Calu3 (cell line): ENCODE results near the gene SFTPA2. TPM values are rescaled to one million over a fixed set of nuclear protein-coding genes. Genes with fewer than 3 reads are reported as not detected.
"Not testable (repeated sequence)": the region's sequence is repeated elsewhere in the genome, so short reads cannot be mapped to it uniquely, and the experiment has no call there.

ENCODE experiments used
- BruUV-seq: library from RNA; stranded (reverse); fragments of 400-500 nt; replicated peaks from 2 replicates; lab custom pipeline; 2021; lab: Mats Ljungman, UMichigan
- CTCF ChIA-PET: fragments of 300-600 bp; sonication (Branson Sonifier 250); formaldehyde crosslinking; loops from one replicate; lab custom pipeline; 2022; ENCODE audit warnings: antibody characterized with exemption; lab: Charles Lee
- DNase-seq: peaks from one replicate; pipeline ENCODE4 v3.0.0; 2022
- H3K27ac Mint-ChIP-seq: one replicate; pipeline ENCODE4 v1.8.0; 2022; ENCODE audit warnings: mixed read lengths; ENCODE audit not compliant: unreplicated experiment
- H3K27me3 Mint-ChIP-seq: one replicate; pipeline ENCODE4 v1.8.0; 2022; ENCODE audit warnings: mixed read lengths; ENCODE audit not compliant: unreplicated experiment
- H3K36me3 Mint-ChIP-seq: one replicate; pipeline ENCODE4 v1.8.0; 2022; ENCODE audit warnings: mild to moderate bottlenecking, moderate library complexity, mixed read lengths; ENCODE audit not compliant: insufficient read depth, unreplicated experiment
- H3K4me1 Mint-ChIP-seq: one replicate; pipeline ENCODE4 v1.8.0; 2022; ENCODE audit warnings: mild to moderate bottlenecking, low read depth, mixed read lengths; ENCODE audit not compliant: unreplicated experiment
- H3K4me3 Mint-ChIP-seq: one replicate; pipeline ENCODE4 v1.8.0; 2022; ENCODE audit warnings: mild to moderate bottlenecking, low read depth, moderate library complexity, mixed read lengths; ENCODE audit not compliant: unreplicated experiment
- H3K9me3 Mint-ChIP-seq: one replicate; pipeline ENCODE4 v1.8.0; 2022; ENCODE audit warnings: low read depth, mixed read lengths; ENCODE audit not compliant: unreplicated experiment
- intact Hi-C: fragments of 100-400 bp; cut with micrococcal nuclease; formaldehyde crosslinking; loops from one replicate; pipeline ENCODE4 v1.10.0; 2022; ENCODE audit not compliant: unreplicated experiment
- total RNA-seq: library from RNA; stranded (reverse); gene quantifications from 2 replicates; pipeline ENCODE4 v1.2.3, GENCODE V29; 2022

The SFTPA2 gene
- total RNA-seq, 1 experiment from 2014 or later = 0.21 TPM

GRCh38 chr10:79521751-79522150, 38.5 kb downstream of the SFTPA2 start:
- intact Hi-C loops, H3K36me3 Mint-ChIP-seq, H3K27ac Mint-ChIP-seq, BruUV-seq, DNase-seq, CTCF ChIA-PET, H3K4me3 Mint-ChIP-seq, H3K9me3 Mint-ChIP-seq, H3K4me1 Mint-ChIP-seq: not testable (repeated sequence)
- H3K27me3 Mint-ChIP-seq = peaks cover 59% of the 10 kb centered on the region

- H3K36me3 Mint-ChIP-seq, H3K9me3 Mint-ChIP-seq, H3K4me1 Mint-ChIP-seq, CTCF ChIA-PET, intact Hi-C loops, H3K4me3 Mint-ChIP-seq, H3K27ac Mint-ChIP-seq, DNase-seq, BruUV-seq: not testable (repeated sequence)
- H3K27me3 Mint-ChIP-seq = peaks cover 55% of the 10 kb centered on the region
Observed at GRCh38 chr10:79517567-79517966, 42.6 kb downstream of the SFTPA2 start.

GRCh38 chr10:79516532-79517205, 43.5 kb downstream of the SFTPA2 start:
- intact Hi-C loops, H3K36me3 Mint-ChIP-seq, H3K4me1 Mint-ChIP-seq, H3K27ac Mint-ChIP-seq, CTCF ChIA-PET, H3K9me3 Mint-ChIP-seq, BruUV-seq, H3K4me3 Mint-ChIP-seq, DNase-seq: not testable (repeated sequence)
- H3K27me3 Mint-ChIP-seq = peaks cover 53% of the 10 kb centered on the region

GRCh38 chr10:79511891-79512583, 48.2 kb downstream of the SFTPA2 start, which contains the start of gene EIF5AL1:
Gene EIF5AL1 (plus strand): TSS chr10:79512533. CDS start chr10:79512650, 117 bp downstream.
- H3K4me3 Mint-ChIP-seq, H3K27ac Mint-ChIP-seq, CTCF ChIA-PET, H3K36me3 Mint-ChIP-seq, DNase-seq, intact Hi-C loops, H3K9me3 Mint-ChIP-seq, H3K4me1 Mint-ChIP-seq, BruUV-seq: not testable (repeated sequence)
- H3K27me3 Mint-ChIP-seq = peaks cover 62% of the 10 kb centered on the region

GRCh38 chr10:79509934-79510508, 50.2 kb downstream of the SFTPA2 start:
- BruUV-seq, H3K36me3 Mint-ChIP-seq, intact Hi-C loops, H3K9me3 Mint-ChIP-seq, H3K4me1 Mint-ChIP-seq, DNase-seq, CTCF ChIA-PET, H3K4me3 Mint-ChIP-seq, H3K27ac Mint-ChIP-seq: not testable (repeated sequence)
- H3K27me3 Mint-ChIP-seq = peaks cover 61% of the 10 kb centered on the region

GRCh38 chr10:79509306-79509933, 50.8 kb downstream of the SFTPA2 start:
- H3K27me3 Mint-ChIP-seq = peaks cover 57% of the 10 kb centered on the region
- H3K36me3 Mint-ChIP-seq, H3K27ac Mint-ChIP-seq, CTCF ChIA-PET, H3K4me1 Mint-ChIP-seq, BruUV-seq, H3K9me3 Mint-ChIP-seq, H3K4me3 Mint-ChIP-seq, DNase-seq, intact Hi-C loops: not testable (repeated sequence)

- DNase-seq, CTCF ChIA-PET, H3K36me3 Mint-ChIP-seq, H3K9me3 Mint-ChIP-seq, H3K27ac Mint-ChIP-seq, BruUV-seq, H3K4me1 Mint-ChIP-seq, intact Hi-C loops, H3K4me3 Mint-ChIP-seq: not testable (repeated sequence)
- peaks cover 55% of the 10 kb centered on the region for H3K27me3 Mint-ChIP-seq
Observed at GRCh38 chr10:79508245-79508644, 52.0 kb downstream of the SFTPA2 start.
